ENCODE results near the gene GABRA4. TPM values are rescaled to one million over a fixed set of nuclear protein-coding genes. Genes with fewer than 3 reads are reported as not detected.

Gene GABRA4
- total and polyA plus RNA-seq, 12 donors, result 2.4 to 57.1 (median 25.4) TPM

DNA sequence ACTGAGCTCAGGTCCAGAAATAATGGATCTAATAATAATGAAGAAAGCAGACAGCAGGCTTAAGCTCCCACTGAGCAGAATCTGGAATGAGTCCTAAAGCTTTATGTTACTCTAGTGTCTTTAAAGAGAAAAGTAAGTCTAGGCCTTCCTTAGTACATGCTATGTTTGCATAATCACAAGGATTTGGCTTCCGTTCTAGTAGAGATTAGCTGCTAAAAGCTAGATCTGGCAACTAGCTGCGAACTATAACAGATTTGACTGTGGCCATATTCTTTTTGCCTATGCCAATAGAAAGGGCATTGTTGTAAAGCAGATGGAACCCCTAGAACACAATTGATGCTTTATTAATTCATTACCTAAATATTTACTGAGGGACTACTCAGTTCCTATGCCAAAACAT lies 103.3 kb downstream of the GABRA4 start:
- no peak overlapping the region for H3K4me3 ChIP-seq
- H3K27ac ChIP-seq, result no peak overlapping the region
- ATAC-seq, result no peak
- no peaks in the 10 kb centered on the region for H3K36me3 ChIP-seq
- TF ChIP-seq, protein P1, sequence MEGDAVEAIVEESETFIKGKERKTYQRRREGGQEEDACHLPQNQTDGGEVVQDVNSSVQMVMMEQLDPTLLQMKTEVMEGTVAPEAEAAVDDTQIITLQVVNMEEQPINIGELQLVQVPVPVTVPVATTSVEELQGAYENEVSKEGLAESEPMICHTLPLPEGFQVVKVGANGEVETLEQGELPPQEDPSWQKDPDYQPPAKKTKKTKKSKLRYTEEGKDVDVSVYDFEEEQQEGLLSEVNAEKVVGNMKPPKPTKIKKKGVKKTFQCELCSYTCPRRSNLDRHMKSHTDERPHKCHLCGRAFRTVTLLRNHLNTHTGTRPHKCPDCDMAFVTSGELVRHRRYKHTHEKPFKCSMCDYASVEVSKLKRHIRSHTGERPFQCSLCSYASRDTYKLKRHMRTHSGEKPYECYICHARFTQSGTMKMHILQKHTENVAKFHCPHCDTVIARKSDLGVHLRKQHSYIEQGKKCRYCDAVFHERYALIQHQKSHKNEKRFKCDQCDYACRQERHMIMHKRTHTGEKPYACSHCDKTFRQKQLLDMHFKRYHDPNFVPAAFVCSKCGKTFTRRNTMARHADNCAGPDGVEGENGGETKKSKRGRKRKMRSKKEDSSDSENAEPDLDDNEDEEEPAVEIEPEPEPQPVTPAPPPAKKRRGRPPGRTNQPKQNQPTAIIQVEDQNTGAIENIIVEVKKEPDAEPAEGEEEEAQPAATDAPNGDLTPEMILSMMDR (IDR thresholded peaks at IDR 0.05), result no peak
- 54 to 67% methylated on average over 2 of the region's 2 CpGs for WGBS, 2 donors
- intact Hi-C loops (cut with DNase I), result no loop called here
- peaks cover 0 to 6% (median 0%) of the 10 kb centered on the region in 11 donors for H3K9me3 ChIP-seq
- no peak for DNase-seq
- no peaks in the 10 kb centered on the region for H3K4me1 ChIP-seq
- H3K27me3 ChIP-seq, result peaks cover 0 to 2% (median 0%) of the 10 kb centered on the region in 7 donors

DNA sequence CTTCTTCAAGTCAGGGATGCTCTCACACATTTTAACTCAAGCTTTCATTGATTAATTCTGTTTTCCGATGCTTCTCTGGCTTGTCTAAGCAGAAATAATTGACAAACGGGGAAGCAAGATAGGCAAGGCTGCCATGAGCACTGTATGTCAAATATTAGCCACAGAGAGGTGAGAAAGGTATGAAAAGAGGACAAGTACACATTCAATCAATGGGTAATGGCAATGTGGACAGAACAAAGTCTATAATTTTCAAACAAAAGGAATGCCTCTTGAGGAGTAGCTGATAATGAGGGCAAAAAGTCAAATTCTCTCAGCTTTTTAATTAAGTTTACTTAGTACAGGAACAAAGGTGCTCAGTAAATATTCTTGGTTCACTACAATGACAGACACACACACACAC lies 104.0 kb downstream of the GABRA4 start:
- intact Hi-C loops (cut with DNase I), result no loop called here
- Histone ChIP-seq H3K4me1 (no peaks in the 10 kb centered on the region), H3K36me3 (no peaks in the 10 kb centered on the region), H3K27ac (no peak overlapping the region), H3K9me3 (peaks cover 0 to 6% (median 0%) of the 10 kb centered on the region in 11 donors), H3K27me3 (peaks cover 0 to 2% (median 0%) of the 10 kb centered on the region in 7 donors), H3K4me3 (no peak overlapping the region)
- TF ChIP-seq, protein P1 (IDR thresholded peaks at IDR 0.05), result no peak
- 67 to 76% methylated on average over 2 of the region's 2 CpGs for WGBS, 2 donors
- DNase-seq, result no peak
- no peak for ATAC-seq

DNA sequence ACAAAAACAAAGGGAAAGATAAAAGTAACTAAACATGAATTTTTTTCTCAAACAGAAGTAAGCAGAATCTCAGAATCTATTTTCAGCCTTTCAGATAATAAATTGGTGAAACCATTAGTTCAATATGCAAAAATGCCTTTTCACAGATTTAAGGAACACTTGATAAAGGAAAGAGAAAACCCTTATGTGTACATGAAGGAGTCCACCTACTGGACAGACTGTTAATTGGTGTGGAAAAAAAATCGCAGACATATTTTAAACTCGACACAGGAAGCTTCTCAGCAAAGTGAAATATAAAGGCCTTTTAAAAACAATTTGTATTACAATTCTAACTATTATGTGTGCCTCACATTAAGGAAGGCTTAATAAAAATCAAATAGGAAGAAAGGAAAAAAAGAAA lies 106.7 kb downstream of the GABRA4 start:
- no peaks in the 10 kb centered on the region for H3K9me3 ChIP-seq
- no peak for DNase-seq
- intact Hi-C loops (cut with DNase I), result no loop called here
- H3K27me3 ChIP-seq, result peaks cover 0 to 1% (median 0%) of the 10 kb centered on the region in 7 donors
- ATAC-seq, result no peak
- TF ChIP-seq, protein P1 (IDR thresholded peaks at IDR 0.05), result peak in 6 of 9 donors; percentile 11 to 41 (median 32)
- no peak overlapping the region for H3K4me3 ChIP-seq
- 18 to 32% methylated on average over 2 of the region's 2 CpGs for WGBS, 2 donors
- H3K27ac ChIP-seq, result no peak overlapping the region
- no peaks in the 10 kb centered on the region for H3K4me1 ChIP-seq
- H3K36me3 ChIP-seq, result no peaks in the 10 kb centered on the region

DNA sequence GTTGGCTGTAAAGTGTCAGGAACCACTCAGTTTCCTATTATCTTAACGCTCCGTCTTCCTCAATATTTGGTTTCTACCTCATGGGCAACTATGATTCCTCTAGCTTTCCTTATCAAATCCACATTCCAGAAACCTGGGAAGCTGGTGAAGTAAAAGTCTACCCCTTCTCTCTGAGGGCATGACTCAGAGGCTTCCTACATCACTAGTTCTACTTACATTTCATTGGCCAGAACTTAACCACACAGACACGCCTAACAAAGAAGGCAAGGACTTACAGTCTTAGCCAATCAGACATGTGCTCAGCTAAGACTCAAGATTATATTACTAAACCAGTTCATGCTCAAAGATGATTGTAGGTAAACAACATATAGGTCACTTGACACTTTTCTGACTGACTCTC lies 114.7 kb downstream of the GABRA4 start:
- ATAC-seq, result no peak
- no peak for DNase-seq
- no peaks in the 10 kb centered on the region for H3K27me3 ChIP-seq
- no peaks in the 10 kb centered on the region for H3K36me3 ChIP-seq
- H3K4me1 ChIP-seq, result no peaks in the 10 kb centered on the region
- TF ChIP-seq, protein P1 (IDR thresholded peaks at IDR 0.05), result no peak
- no peak overlapping the region for H3K4me3 ChIP-seq
- H3K9me3 ChIP-seq, result no peaks in the 10 kb centered on the region
- WGBS, 2 donors, result 85 to 92% methylated on average over 3 of the region's 3 CpGs
- H3K27ac ChIP-seq, result no peak overlapping the region
- intact Hi-C loops (cut with DNase I), result no loop called here
